Astrocyte (in vitro differentiated cells and primary cell): Measurements from ENCODE around the gene ITGA1.

Source experiments
- CTCF ChIP-seq: IDR thresholded peaks from 2 replicates; pipeline ENCODE4 v1.5.1; 2011; ENCODE audit warnings: low read depth, mild to moderate bottlenecking, inconsistent platforms, low read length, moderate library complexity; ENCODE audit not compliant: insufficient read depth
- EZH2 ChIP-seq: IDR thresholded peaks from 2 replicates; pipeline ENCODE4 v1.6.1; 2012; ENCODE audit warnings: mild to moderate bottlenecking, low read length, inconsistent platforms; ENCODE audit not compliant: insufficient read depth

- no peak for TF ChIP-seq CTCF
- TF ChIP-seq EZH2 = no peak
These were observed 16.2 kb upstream of the ITGA1 start for GRCh38 chr5:52771343-52772039.
